Neutrophil (primary cell): ENCODE data around the gene PLAGL2.

Experiments
- H3K27ac ChIP-seq: fragments of 200-600 bp; sonication (generic); 2 replicates; pipeline ENCODE4 v1.5.1; 2016; ENCODE audit warnings: mild to moderate bottlenecking, moderate library complexity
- H3K27me3 ChIP-seq: fragments of 200-600 bp; sonication (generic); 2 replicates; pipeline ENCODE4 v1.6.0; 2016; ENCODE audit warnings: mild to moderate bottlenecking
- H3K36me3 ChIP-seq: fragments of 200-600 bp; sonication (generic); 2 replicates; pipeline ENCODE4 v1.5.1; 2017
- H3K4me1 ChIP-seq, 2 experiments: fragments of 200-600 bp in 1 of 2; sonication (generic) in 1 of 2; 1 replicate in 1 of 2; 2 replicates in 1 of 2; pipeline versions ENCODE4 v1.5.1 to v1.6.1; 2013 to 2016; ENCODE audit warnings: low read depth in 1 of 2, low read length in 1 of 2, mild to moderate bottlenecking in 1 of 2, moderate library complexity in 1 of 2; ENCODE audit not compliant: control insufficient read depth in 1 of 2, insufficient read depth in 1 of 2
- H3K4me3 ChIP-seq, 2 experiments: fragments of 200-600 bp in 1 of 2; sonication (generic) in 1 of 2; 1 replicate in 1 of 2; 2 replicates in 1 of 2; pipeline ENCODE4 v1.5.1; 2013 to 2016; ENCODE audit warnings: low read depth in 1 of 2, low read length in 1 of 2, mild to moderate bottlenecking in 1 of 2, moderate library complexity in 1 of 2
- H3K9me3 ChIP-seq: fragments of 200-600 bp; sonication (generic); 2 replicates; pipeline ENCODE4 v1.5.1; 2016
- TF ChIP-seq, protein P1 (sequence below): fragments of 200-600 bp; sonication (generic); IDR thresholded peaks from 2 replicates; pipeline ENCODE4 v1.5.1; 2016; ENCODE audit warnings: antibody characterized with exemption

PLAGL2 gene

GRCh38 chr20:32142991-32143390, 64.6 kb downstream of the PLAGL2 start:
- Histone ChIP-seq H3K4me1 (no peaks in the 10 kb centered on the region), H3K9me3 (no peaks in the 10 kb centered on the region), H3K27me3 (no peaks in the 10 kb centered on the region), H3K27ac (no peak overlapping the region), H3K36me3 (peaks cover 92% of the 10 kb centered on the region), H3K4me3 (no peak overlapping the region)
- TF ChIP-seq, protein P1, sequence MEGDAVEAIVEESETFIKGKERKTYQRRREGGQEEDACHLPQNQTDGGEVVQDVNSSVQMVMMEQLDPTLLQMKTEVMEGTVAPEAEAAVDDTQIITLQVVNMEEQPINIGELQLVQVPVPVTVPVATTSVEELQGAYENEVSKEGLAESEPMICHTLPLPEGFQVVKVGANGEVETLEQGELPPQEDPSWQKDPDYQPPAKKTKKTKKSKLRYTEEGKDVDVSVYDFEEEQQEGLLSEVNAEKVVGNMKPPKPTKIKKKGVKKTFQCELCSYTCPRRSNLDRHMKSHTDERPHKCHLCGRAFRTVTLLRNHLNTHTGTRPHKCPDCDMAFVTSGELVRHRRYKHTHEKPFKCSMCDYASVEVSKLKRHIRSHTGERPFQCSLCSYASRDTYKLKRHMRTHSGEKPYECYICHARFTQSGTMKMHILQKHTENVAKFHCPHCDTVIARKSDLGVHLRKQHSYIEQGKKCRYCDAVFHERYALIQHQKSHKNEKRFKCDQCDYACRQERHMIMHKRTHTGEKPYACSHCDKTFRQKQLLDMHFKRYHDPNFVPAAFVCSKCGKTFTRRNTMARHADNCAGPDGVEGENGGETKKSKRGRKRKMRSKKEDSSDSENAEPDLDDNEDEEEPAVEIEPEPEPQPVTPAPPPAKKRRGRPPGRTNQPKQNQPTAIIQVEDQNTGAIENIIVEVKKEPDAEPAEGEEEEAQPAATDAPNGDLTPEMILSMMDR = no peak
